ENCODE results near the gene NAV2.
A peak's percentile ranks its signal among the peaks of the same experiment; 100 is the strongest.

Gene NAV2

GRCh38 chr11:19718951-19719350 is 6.3 kb downstream of the NAV2 start:
- no peak for DNase-seq

DNA sequence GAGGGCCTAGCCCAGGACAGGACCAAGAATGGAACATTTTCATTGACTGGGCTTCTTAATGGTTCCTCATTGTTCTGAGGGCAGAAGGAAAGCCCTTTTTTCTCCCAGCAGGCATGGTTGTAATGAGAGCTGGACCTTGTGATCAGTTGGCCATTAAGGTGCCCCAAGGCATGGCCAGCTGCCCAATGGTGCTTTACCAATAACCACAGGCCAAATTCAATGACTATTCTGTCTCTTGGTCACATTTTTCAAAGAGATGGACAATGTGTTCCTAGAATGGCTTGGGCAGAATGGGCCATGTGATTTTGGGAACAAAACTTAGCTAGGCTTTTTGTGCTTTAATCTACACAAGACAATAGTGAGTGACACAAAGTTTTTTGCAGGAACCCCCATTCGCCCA is 7.3 kb downstream of the NAV2 start:
- DNase-seq: no peak

- no peak for DNase-seq
These were observed 8.5 kb downstream of the NAV2 start for GRCh38 chr11:19721176-19721575.

GRCh38 chr11:19722702-19723101 is 10.1 kb downstream of the NAV2 start:
- no peak for DNase-seq

DNA sequence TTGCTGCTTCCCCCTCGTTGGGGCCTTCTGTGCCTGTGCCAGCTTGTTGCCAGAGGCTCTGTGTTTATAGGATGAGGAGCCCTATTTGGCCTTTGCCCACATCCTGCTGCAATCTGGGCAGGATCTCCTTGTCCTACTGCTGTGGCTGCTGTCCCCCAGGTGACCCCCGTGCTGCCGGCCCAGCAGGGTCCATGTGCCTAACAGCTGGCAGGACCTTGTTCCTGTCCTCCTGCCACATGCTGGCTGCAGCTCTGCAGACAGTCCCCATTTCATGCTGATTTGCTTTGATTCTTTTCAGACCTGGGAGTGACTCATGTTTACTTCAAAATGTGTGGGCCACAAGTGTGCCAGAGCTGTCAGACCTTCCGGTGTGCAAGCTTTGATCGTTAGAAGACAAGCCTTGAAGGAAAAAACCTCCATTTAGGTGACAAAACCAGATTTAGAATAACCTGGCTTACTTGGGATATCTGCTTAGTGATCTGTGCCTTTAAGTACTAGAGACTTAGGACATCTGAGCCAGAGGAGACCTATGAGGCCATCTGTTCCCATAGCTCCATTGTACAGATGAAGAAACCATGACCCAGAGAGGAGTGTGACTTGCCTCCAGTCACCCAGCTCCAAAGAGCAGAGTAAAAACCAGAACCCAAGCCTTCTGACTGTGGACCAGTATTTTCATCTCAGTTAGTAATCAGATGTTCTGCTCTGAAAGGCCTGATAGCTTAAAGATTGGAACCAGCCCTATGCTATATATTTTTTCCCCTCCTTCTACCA is 11.1 kb downstream of the NAV2 start:
- DNase-seq: peak; percentile 52

GRCh38 chr11:19724765-19725164 is 12.1 kb downstream of the NAV2 start:
- no peak for DNase-seq

- no peak for DNase-seq
These were observed 12.9 kb downstream of the NAV2 start for GRCh38 chr11:19725379-19726079.

DNA sequence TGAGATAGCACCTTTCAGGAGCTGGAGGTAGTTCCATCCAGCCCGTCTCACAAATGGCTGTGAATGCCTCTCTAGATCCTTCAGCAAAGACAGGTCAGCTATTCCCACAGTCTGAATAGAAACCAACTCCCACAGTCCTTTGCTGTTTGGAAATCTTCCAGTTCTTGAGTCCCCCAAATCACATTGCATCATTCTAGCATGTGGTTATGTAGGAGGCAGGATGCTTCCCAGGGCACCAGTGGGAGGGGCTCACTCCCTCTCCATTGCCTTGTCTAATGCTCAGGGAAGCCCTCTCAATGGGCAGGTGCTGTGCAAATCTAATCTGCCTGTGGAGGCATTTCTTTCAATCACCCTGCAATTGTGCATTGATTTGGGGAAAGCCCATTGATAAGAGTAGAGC is 14.6 kb downstream of the NAV2 start:
- no peak for DNase-seq

GRCh38 chr11:19728436-19728835 is 15.8 kb downstream of the NAV2 start:
- DNase-seq: no peak

- DNase-seq: no peak
These were observed 16.5 kb downstream of the NAV2 start for GRCh38 chr11:19729141-19729540.

DNA sequence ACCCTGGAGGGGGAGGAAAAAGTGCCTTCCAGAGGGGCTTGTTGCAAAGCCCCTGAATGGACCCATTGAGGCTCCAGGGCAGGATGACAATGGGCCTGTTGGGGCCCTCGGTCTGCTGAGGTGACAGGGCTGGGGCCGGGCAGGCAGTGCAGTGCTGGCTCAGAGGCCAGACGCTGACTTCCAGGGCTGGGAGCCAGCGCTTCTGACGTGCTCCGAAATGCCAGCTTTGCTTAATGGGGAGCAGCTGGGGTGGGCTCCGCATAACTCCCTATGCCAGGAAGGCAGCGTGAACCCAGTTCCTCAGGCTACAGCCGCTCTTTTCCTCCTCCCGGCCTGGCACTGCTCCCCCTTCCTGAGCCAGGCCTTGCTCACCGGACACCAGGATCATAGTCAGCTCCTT is 17.7 kb downstream of the NAV2 start:
- no peak for DNase-seq

GRCh38 chr11:19734171-19734570 is 21.5 kb downstream of the NAV2 start:
- DNase-seq: no peak

- no peak for DNase-seq
These were observed 22.7 kb downstream of the NAV2 start for GRCh38 chr11:19735157-19735908.

- no peak for DNase-seq
These were observed 23.4 kb downstream of the NAV2 start for GRCh38 chr11:19735909-19736498.

GRCh38 chr11:19736831-19737230 is 24.2 kb downstream of the NAV2 start:
- no peak for DNase-seq

- DNase-seq: no peak
These were observed 24.9 kb downstream of the NAV2 start for GRCh38 chr11:19737575-19737974.

- DNase-seq: no peak
These were observed 25.5 kb downstream of the NAV2 start for GRCh38 chr11:19738124-19738523.

GRCh38 chr11:19739872-19740271 is 27.2 kb downstream of the NAV2 start:
- DNase-seq: no peak

GRCh38 chr11:19740586-19740985 is 27.9 kb downstream of the NAV2 start:
- DNase-seq: no peak

- DNase-seq: peak; percentile 70
These were observed 30.1 kb downstream of the NAV2 start for GRCh38 chr11:19742588-19743292.

- DNase-seq: no peak
These were observed 31.0 kb downstream of the NAV2 start for GRCh38 chr11:19743622-19744021.

DNA sequence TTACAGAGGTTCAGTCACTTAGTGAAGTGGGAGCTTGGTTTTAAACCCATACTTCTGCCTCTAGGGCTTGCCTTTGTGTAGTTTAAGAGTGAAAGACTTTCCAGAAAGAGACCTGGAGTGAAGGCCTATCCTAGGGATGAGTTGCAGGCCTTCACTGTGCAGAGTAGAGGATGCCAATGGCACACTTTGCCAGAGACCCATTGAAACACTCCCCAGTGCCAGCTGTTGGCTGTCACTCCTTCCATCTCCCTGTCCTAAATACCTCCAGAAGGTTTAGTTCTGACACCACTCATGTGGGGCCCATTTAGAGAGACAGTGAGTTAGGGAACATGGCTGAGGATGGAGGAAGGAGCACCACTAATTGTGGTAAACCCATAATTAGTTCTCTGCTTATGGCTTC is 31.5 kb downstream of the NAV2 start:
- no peak for DNase-seq

DNA sequence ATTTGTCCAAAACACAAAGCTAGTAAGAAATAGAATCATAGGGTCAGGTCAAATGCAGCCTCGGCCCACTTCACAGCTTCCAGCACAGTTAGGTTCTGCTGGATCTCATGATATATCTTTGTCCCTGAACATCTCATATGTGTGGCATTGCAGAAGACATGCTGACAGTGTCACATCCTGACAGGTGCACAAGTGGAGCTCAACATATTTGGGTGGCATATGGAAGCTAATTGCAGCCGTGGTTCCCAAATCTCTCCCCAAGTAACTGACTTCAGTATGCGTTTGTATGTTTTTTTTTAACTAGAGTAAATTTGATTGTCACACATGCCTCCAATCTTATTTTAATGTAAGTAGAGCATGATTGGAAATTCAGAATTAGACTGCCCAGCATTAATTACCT is 33.4 kb downstream of the NAV2 start:
- no peak for DNase-seq

Data from activated gamma-delta T cell treated with Interleukin-2 at 50 U/mL for 16 hours (primary cell).